Measurements from ENCODE around the gene AMER1.
"Not testable (repeated sequence)": the region's sequence is repeated elsewhere in the genome, so short reads cannot be mapped to it uniquely, and the experiment has no call there.

The AMER1 gene

GRCh38 chrX:64205441-64205734 is at the start of gene AMER1:
Gene AMER1, minus strand, starts transcription at chrX:64205708. Its CDS starts 12,422 bp downstream, at chrX:64193286.
- DNase-seq = no peak

- DNase-seq = no peak
These were observed 24.8 kb upstream of the AMER1 start, which contains the start of gene ASB12 for GRCh38 chrX:64230123-64230970. Gene ASB12, minus strand, starts transcription at chrX:64230607. Its CDS starts 4,957 bp downstream, at chrX:64225650.

- no peak for DNase-seq
These were observed 23.6 kb upstream of the AMER1 start for GRCh38 chrX:64229154-64229553.

GRCh38 chrX:64218023-64218422 is 12.5 kb upstream of the AMER1 start:
- no peak for DNase-seq

- DNase-seq = not testable (repeated sequence)
These were observed 8.5 kb upstream of the AMER1 start for GRCh38 chrX:64213989-64214388.

- peak; percentile 0 for DNase-seq
These were observed 1.2 kb upstream of the AMER1 start for GRCh38 chrX:64206556-64207162.

GRCh38 chrX:64205735-64206501 is 410 bp upstream of the AMER1 start:
- peak; percentile 92 for DNase-seq

- peak; percentile 10 for DNase-seq
These were observed 637 bp downstream of the AMER1 start for GRCh38 chrX:64204701-64205440.

- DNase-seq = no peak
These were observed 1.3 kb downstream of the AMER1 start for GRCh38 chrX:64204252-64204651.

GRCh38 chrX:64202808-64203325 is 2.6 kb downstream of the AMER1 start:
- no peak for DNase-seq

- DNase-seq = no peak
These were observed 7.5 kb downstream of the AMER1 start for GRCh38 chrX:64198036-64198435.

GRCh38 chrX:64196606-64197005 is 8.9 kb downstream of the AMER1 start:
- DNase-seq = no peak

GRCh38 chrX:64195862-64196261 is 9.6 kb downstream of the AMER1 start:
- no peak for DNase-seq

GRCh38 chrX:64192673-64193072 is 12.8 kb downstream of the AMER1 start:
- no peak for DNase-seq

- no peak for DNase-seq
These were observed 13.5 kb downstream of the AMER1 start for GRCh38 chrX:64192040-64192439.

GRCh38 chrX:64191281-64192010 is 14.1 kb downstream of the AMER1 start:
- DNase-seq = no peak

- no peak for DNase-seq
These were observed 15.3 kb downstream of the AMER1 start for GRCh38 chrX:64190136-64190740.

- DNase-seq = no peak
These were observed 16.6 kb downstream of the AMER1 start for GRCh38 chrX:64188901-64189300.

GRCh38 chrX:64187762-64188150 is 17.8 kb downstream of the AMER1 start:
- DNase-seq = no peak

- no peak for DNase-seq
These were observed 18.3 kb downstream of the AMER1 start for GRCh38 chrX:64186974-64187761.

- no peak for DNase-seq
These were observed 21.1 kb downstream of the AMER1 start for GRCh38 chrX:64184396-64184795.

Measured in CD4-positive, alpha-beta T cell treated with Interleukin-12 subunit alpha and Interleukin-12 subunit beta, for 1 hour (primary cell).